T-helper 22 cell (primary cell): ENCODE measurements around the gene POU5F1.

Source experiments
- DNase-seq: peaks from one replicate; pipeline ENCODE4 v3.0.0-alpha.2; 2020; ENCODE audit warnings: low read depth

POU5F1 gene

GRCh38 chr6:31114541-31114878 is 56.0 kb downstream of the POU5F1 start, which contains the start of gene PSORS1C1:
TSS of gene PSORS1C1 (plus strand) at chr6:31114800. CDS start at chr6:31129633, 14,833 bp downstream.
- DNase-seq, result no peak
